A549 (cell line): ENCODE results near the gene SMPDL3B.

ENCODE experiments used
- BCL3 ChIP-seq: fragments of >200 bp; sonication (Bioruptor Twin); formaldehyde crosslinking; IDR thresholded peaks from 3 replicates; pipeline ENCODE4 v1.6.1; 2016
- CTCF ChIP-seq: fragments of >200 bp; sonication (Bioruptor Twin); formaldehyde crosslinking; IDR thresholded peaks from 3 replicates; pipeline ENCODE4 v1.5.1; 2016
- ELK1 ChIP-seq: fragments of 150-350 bp; IDR thresholded peaks from 2 replicates; pipeline ENCODE4 v1.6.1; 2014; ENCODE audit warnings: low read depth, mild to moderate bottlenecking, low read length
- EP300 ChIP-seq, 2 experiments: fragments of >200 bp; sonication (Bioruptor Twin); formaldehyde crosslinking; IDR thresholded peaks; 2 replicates in 1 of 2; 3 replicates in 1 of 2; pipeline ENCODE4 v1.6.1; 2016 to 2017
- MAX ChIP-seq: IDR thresholded peaks from 2 replicates; pipeline ENCODE4 v1.6.1; 2012
- POLR2AphosphoS2 ChIP-seq: conservative IDR thresholded peaks from 2 replicates; pipeline ENCODE4 v1.6.1; 2012; ENCODE audit warnings: low read length, improper control_type of control experiment, inconsistent platforms

GRCh38 chr1:27937524-27937836 is 2.7 kb downstream of the SMPDL3B start:
- TF ChIP-seq MAX (no peak), ELK1 (no peak), EP300 (IDR thresholded peaks at IDR 0.05) (no peak), BCL3 (no peak), CTCF (no peak), POLR2AphosphoS2 (no peak)
